HepG2 (cell line): ENCODE results near the gene ADAMTSL3. TPM values are rescaled to one million over a fixed set of nuclear protein-coding genes. Genes with fewer than 3 reads are reported as not detected.

Experiments
- ATAC-seq: fragments of 200-7000 bp; cut with Tn5 transposase; 3 replicates; pipeline ENCODE4 v1.9.1; 2020; ENCODE audit warnings: mild to moderate bottlenecking, moderate library complexity
- BruUV-seq: library from RNA; stranded (reverse); fragments of 400-500 nt; replicated peaks from 2 replicates; lab custom pipeline; 2021; lab: Mats Ljungman, UMichigan
- CTCF ChIA-PET: fragments of 300-600 bp; formaldehyde crosslinking; extraction: SDS; loops from one replicate; lab custom pipeline; 2021; ENCODE audit warnings: low total read pairs, inconsistent platforms, low intra/inter-chr PET ratio; lab: Yijun Ruan, JAX
- POLR2A ChIA-PET: fragments of 350-600 bp; sonication (Branson Sonifier 250); formaldehyde crosslinking; loops from one replicate; lab custom pipeline; 2020; ENCODE audit warnings: antibody characterized with exemption, inconsistent platforms; lab: Yijun Ruan, JAX
- DNase-seq: peaks from one replicate; pipeline ENCODE4 v3.0.0-alpha.2; 2015; ENCODE audit warnings: low spot score
- FAIRE-seq: peaks from 3 replicates; lab custom pipeline; 2011; peaks lifted over from hg19 to GRCh38; lab: Jason Lieb, UNC
- H2AFZ ChIP-seq: one replicate; pipeline ENCODE4 v1.6.1; 2011; ENCODE audit warnings: low read length, inconsistent platforms
- H3K27ac ChIP-seq: fragments of 300-600 bp; 3 replicates; pipeline ENCODE4 v1.8.0; 2011; ENCODE audit warnings: mixed run types, mild to moderate bottlenecking, mixed read lengths, low read length, inconsistent platforms; ENCODE audit not compliant: insufficient read depth; ENCODE audit errors: extremely low read length
- H3K27me3 ChIP-seq, 2 experiments: fragments of 200-600 bp in 1 of 2; 2 replicates in 1 of 2; 3 replicates in 1 of 2; pipeline versions ENCODE4 v1.6.0 to v1.8.0; 2011; ENCODE audit warnings: low read length in 2 of 2, mild to moderate bottlenecking in 2 of 2, moderate library complexity in 2 of 2, inconsistent platforms in 1 of 2; ENCODE audit not compliant: insufficient read depth in 2 of 2, control insufficient read depth in 1 of 2
- H3K36me3 ChIP-seq, 2 experiments: fragments of 200-600 bp in 1 of 2; replicated peaks in 1 of 2; 2 replicates in 1 of 2; 3 replicates in 1 of 2; pipeline versions ENCODE4 v1.5.1 to v1.8.0; 2011; ENCODE audit warnings: low read length in 2 of 2, inconsistent platforms in 1 of 2; ENCODE audit not compliant: insufficient read depth in 2 of 2, control insufficient read depth in 1 of 2
- H3K4me1 ChIP-seq: 2 replicates; pipeline ENCODE4 v1.5.1; 2012; ENCODE audit warnings: low read length, inconsistent platforms; ENCODE audit not compliant: insufficient read depth
- H3K4me2 ChIP-seq: 2 replicates; pipeline ENCODE4 v1.6.0; 2011; ENCODE audit warnings: low read depth, low read length, inconsistent platforms
- H3K4me3 ChIP-seq, 3 experiments: fragments of 200-600 bp in 1 of 3; sonication (generic), shearing (Covaris generic) in 1 of 3; replicated peaks in 1 of 3; 2 replicates each; pipeline ENCODE4 v1.5.1; 2011 to 2016; ENCODE audit warnings: low read length in 3 of 3, inconsistent platforms in 2 of 3, low read depth in 2 of 3, mild to moderate bottlenecking in 2 of 3, control low read depth in 1 of 3, mixed read lengths in 1 of 3; ENCODE audit not compliant: insufficient read depth in 1 of 3
- H3K79me2 ChIP-seq: one replicate; pipeline ENCODE4 v1.6.1; 2011; ENCODE audit warnings: low read length, inconsistent platforms; ENCODE audit not compliant: insufficient read depth
- H3K9ac ChIP-seq: 2 replicates; pipeline ENCODE4 v1.6.0; 2011; ENCODE audit warnings: mild to moderate bottlenecking, low read depth, low read length, inconsistent platforms; ENCODE audit not compliant: insufficient read depth
- H3K9me3 ChIP-seq: 2 replicates; pipeline ENCODE4 v1.5.1; 2012; ENCODE audit warnings: mild to moderate bottlenecking, low read length
- H4K20me1 ChIP-seq: 2 replicates; pipeline ENCODE4 v1.6.0; 2011; ENCODE audit warnings: inconsistent platforms, mild to moderate bottlenecking, low read length, moderate library complexity; ENCODE audit not compliant: insufficient read depth
- ELF4 ChIP-seq: sonication (generic); formaldehyde crosslinking; IDR thresholded peaks from 2 replicates; pipeline ENCODE4 v1.5.0; 2020; ENCODE audit warnings: missing genetic modification reagents, mild to moderate bottlenecking, moderate library complexity, borderline replicate concordance
- FOXO1 ChIP-seq: sonication (generic); formaldehyde crosslinking; IDR thresholded peaks from 2 replicates; pipeline ENCODE4 v1.4.0; 2020; ENCODE audit warnings: missing genetic modification reagents
- HOXA5 ChIP-seq: sonication (generic); formaldehyde crosslinking; IDR thresholded peaks from 2 replicates; pipeline ENCODE4 v1.4.0; 2020; ENCODE audit warnings: missing genetic modification reagents
- KDM4B ChIP-seq: sonication (generic); formaldehyde crosslinking; IDR thresholded peaks from 2 replicates; pipeline ENCODE4 v1.4.0; 2020; ENCODE audit warnings: missing genetic modification reagents
- NONO ChIP-seq, 2 experiments: fragments of 450-650 bp in 1 of 2; sonication (generic) in 1 of 2; formaldehyde crosslinking in 1 of 2; IDR thresholded peaks in 1 of 2; conservative IDR thresholded peaks in 1 of 2; 2 replicates each; pipeline versions ENCODE4 v1.6.1 to v1.8.0; 2017 to 2022; ENCODE audit warnings: mild to moderate bottlenecking in 1 of 2, missing genetic modification reagents in 1 of 2, moderate library complexity in 1 of 2
- SAP130 ChIP-seq: IDR thresholded peaks from 2 replicates; pipeline ENCODE4 v1.6.1; 2016; ENCODE audit warnings: low read depth
- SMAD9 ChIP-seq: sonication (generic); formaldehyde crosslinking; IDR thresholded peaks from 2 replicates; pipeline ENCODE4 v1.5.1; 2020; ENCODE audit warnings: mild to moderate bottlenecking, missing genetic modification reagents
- SUZ12 ChIP-seq: fragments of 150-350 bp; IDR thresholded peaks from 2 replicates; pipeline ENCODE4 v1.6.1; 2014; ENCODE audit warnings: low read depth, low read length
- TEF ChIP-seq: sonication (generic); formaldehyde crosslinking; IDR thresholded peaks from 2 replicates; pipeline ENCODE4 v1.5.0; 2020; ENCODE audit warnings: missing genetic modification reagents
- ZNF143 ChIP-seq: sonication (generic); formaldehyde crosslinking; IDR thresholded peaks from 2 replicates; pipeline ENCODE4 v1.4.0; 2020; ENCODE audit warnings: missing genetic modification reagents
- ZNF230 ChIP-seq: sonication (generic); formaldehyde crosslinking; IDR thresholded peaks from 2 replicates; pipeline ENCODE4 v1.4.0; 2020; ENCODE audit warnings: mild to moderate bottlenecking, missing genetic modification reagents
- ZNF264 ChIP-seq: sonication (generic); formaldehyde crosslinking; IDR thresholded peaks from 2 replicates; pipeline ENCODE4 v1.4.0; 2020; ENCODE audit warnings: missing genetic modification reagents
- ZNF337 ChIP-seq: sonication (generic); formaldehyde crosslinking; IDR thresholded peaks from 2 replicates; pipeline ENCODE4 v1.5.1; 2020; ENCODE audit warnings: missing genetic modification reagents, low read depth, mild to moderate bottlenecking, borderline replicate concordance
- ZNF672 ChIP-seq: sonication (generic); formaldehyde crosslinking; IDR thresholded peaks from 2 replicates; pipeline ENCODE4 v1.8.1; 2022; ENCODE audit warnings: missing genetic modification reagents
- ZNF75D ChIP-seq: sonication (generic); formaldehyde crosslinking; IDR thresholded peaks from 2 replicates; pipeline ENCODE4 v1.8.1; 2023; ENCODE audit warnings: missing genetic modification reagents, mild to moderate bottlenecking, borderline replicate concordance
- whole genome bisulfite sequencing: methylation state at CpG from one replicate; pipeline ENCODE4 v1.1.6; 2017; ENCODE audit warnings: low lambda C conversion rate; 5-methylcytosine and 5-hydroxymethylcytosine counted together
- in situ Hi-C: cut with HindIII; loops from 2 replicates; pipeline ENCODE4 v1.10.0; 2017; ENCODE audit warnings: low pct_unique_long_range_greater_than_20kb; ENCODE audit not compliant: extremely low pct_ligation_motif_present
- intact Hi-C: fragments of 100-400 bp; cut with micrococcal nuclease; formaldehyde crosslinking; loops from one replicate; pipeline ENCODE4 v1.10.0; 2022; ENCODE audit not compliant: unreplicated experiment
- polyA plus RNA-seq, 8 experiments: library from polyadenylated mRNA; depleted of rRNA in 3 of 8; stranded (reverse) in 7 of 8; unstranded in 1 of 8; fragments of >200 nt; fragmentation: Illumina TruSeq in 4 of 8; extraction: Trizol in 4 of 8; gene quantifications; 2 replicates each; pipeline versions ENCODE4 v1.2.1 to v1.2.3, GENCODE V29; 2011 to 2016; ENCODE audit warnings: low read depth in 4 of 8, missing spikeins in 1 of 8, mixed read lengths in 1 of 8; ENCODE audit not compliant: insufficient read depth in 1 of 8
- total RNA-seq, 5 experiments: library from RNA; depleted of rRNA; stranded (reverse); fragments of >200 nt; fragmentation: Illumina TruSeq; extraction: Trizol; gene quantifications; 2 replicates each; pipeline ENCODE4 v1.2.3, GENCODE V29; 2016; ENCODE audit warnings: low read depth in 1 of 5
- TF ChIP-seq, protein P1 (sequence below): sonication (generic); formaldehyde crosslinking; IDR thresholded peaks from 2 replicates; pipeline ENCODE4 v1.4.0; 2020; ENCODE audit warnings: missing genetic modification reagents, borderline replicate concordance

Gene ADAMTSL3
- total and polyA plus RNA-seq, 2 of the 13 experiments (the other 11 are each of a cell fraction or from before 2014, with no cell fraction given) = 0.04 to 0.09 TPM

- H3K4me2 ChIP-seq = no peak overlapping the region
- H3K36me3 ChIP-seq = no peaks in the 10 kb centered on the region
- in situ Hi-C loops = no loop called here
- no peaks in the 10 kb centered on the region for H3K27me3 ChIP-seq
- no peak overlapping the region for H3K4me3 ChIP-seq
- no peak for FAIRE-seq
- no peak overlapping the region for H2AFZ ChIP-seq
- BruUV-seq = no TSS peak
- intact Hi-C loops = no loop called here
- no peak overlapping the region for H3K9ac ChIP-seq
- no peak for DNase-seq
- H3K79me2 ChIP-seq = no peaks in the 10 kb centered on the region
- TF ChIP-seq ELF4 (no peak), NONO (IDR thresholded peaks at IDR 0.05) (no peak), NONO (CRISPR knock-in tag; conservative IDR thresholded peaks at IDR 0.05) (no peak), SUZ12 (no peak), TEF (no peak), KDM4B (CRISPR knock-in tag) (no peak), ZNF143 (no peak), ZNF337 (CRISPR knock-in tag) (no peak), SMAD9 (no peak), FOXO1 (CRISPR knock-in tag) (no peak), ZNF672 (CRISPR knock-in tag) (no peak), ZNF264 (CRISPR knock-in tag) (no peak), HOXA5 (no peak), SAP130 (CRISPR knock-in tag) (no peak), ZNF230 (CRISPR knock-in tag) (no peak), ZNF75D (CRISPR knock-in tag) (no peak)
- TF ChIP-seq, protein P1, sequence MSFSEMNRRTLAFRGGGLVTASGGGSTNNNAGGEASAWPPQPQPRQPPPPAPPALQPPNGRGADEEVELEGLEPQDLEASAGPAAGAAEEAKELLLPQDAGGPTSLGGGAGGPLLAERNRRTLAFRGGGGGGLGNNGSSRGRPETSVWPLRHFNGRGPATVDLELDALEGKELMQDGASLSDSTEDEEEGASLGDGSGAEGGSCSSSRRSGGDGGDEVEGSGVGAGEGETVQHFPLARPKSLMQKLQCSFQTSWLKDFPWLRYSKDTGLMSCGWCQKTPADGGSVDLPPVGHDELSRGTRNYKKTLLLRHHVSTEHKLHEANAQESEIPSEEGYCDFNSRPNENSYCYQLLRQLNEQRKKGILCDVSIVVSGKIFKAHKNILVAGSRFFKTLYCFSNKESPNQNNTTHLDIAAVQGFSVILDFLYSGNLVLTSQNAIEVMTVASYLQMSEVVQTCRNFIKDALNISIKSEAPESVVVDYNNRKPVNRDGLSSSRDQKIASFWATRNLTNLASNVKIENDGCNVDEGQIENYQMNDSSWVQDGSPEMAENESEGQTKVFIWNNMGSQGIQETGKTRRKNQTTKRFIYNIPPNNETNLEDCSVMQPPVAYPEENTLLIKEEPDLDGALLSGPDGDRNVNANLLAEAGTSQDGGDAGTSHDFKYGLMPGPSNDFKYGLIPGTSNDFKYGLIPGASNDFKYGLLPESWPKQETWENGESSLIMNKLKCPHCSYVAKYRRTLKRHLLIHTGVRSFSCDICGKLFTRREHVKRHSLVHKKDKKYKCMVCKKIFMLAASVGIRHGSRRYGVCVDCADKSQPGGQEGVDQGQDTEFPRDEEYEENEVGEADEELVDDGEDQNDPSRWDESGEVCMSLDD (CRISPR knock-in tag) = no peak
- TF ChIP-seq, all 625 proteins: peak for 0
- 0 out of 2 replicates have a peak, but pooled peaks cover 4% of the 10 kb centered on the region for H3K9me3 ChIP-seq
- ATAC-seq = no peak
- 0% methylated on average over 2 of the region's 2 CpGs for WGBS
- H4K20me1 ChIP-seq = no peaks in the 10 kb centered on the region
- CTCF ChIA-PET = no interaction called here
- no peaks in the 10 kb centered on the region for H3K4me1 ChIP-seq
- H3K27ac ChIP-seq = no peak overlapping the region
- POLR2A ChIA-PET = no interaction called here
These were observed 155.4 kb downstream of the ADAMTSL3 start for GRCh38 chr15:83809345-83809744.
